ENCODE results near the gene PLAU. TPM values are rescaled to one million over a fixed set of nuclear protein-coding genes. Genes with fewer than 3 reads are reported as not detected.

The PLAU gene
- total and polyA plus RNA-seq, 2 experiments from 2014 or later, result 13.3 to 17.5 TPM

DNA sequence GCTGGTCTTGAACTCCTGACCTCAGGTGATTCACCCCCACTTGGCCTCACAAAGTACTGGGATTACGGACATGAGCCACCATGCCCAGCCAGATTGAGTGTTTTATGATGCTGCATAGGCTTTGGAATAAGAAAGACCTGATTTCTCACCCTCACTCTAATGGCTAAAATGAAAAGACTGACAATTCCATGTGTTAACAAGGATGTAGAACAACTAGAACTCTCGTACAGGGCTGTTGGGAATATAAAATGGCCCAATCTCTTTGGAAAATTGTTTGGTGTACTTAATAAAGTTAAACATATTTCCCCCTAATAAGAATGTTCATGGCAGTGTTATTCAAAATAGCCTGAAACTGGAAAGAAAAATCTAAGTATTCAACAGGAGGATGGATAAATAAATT, 43.8 kb downstream of the PLAU start (continued):
- TF ChIP-seq, protein P1, sequence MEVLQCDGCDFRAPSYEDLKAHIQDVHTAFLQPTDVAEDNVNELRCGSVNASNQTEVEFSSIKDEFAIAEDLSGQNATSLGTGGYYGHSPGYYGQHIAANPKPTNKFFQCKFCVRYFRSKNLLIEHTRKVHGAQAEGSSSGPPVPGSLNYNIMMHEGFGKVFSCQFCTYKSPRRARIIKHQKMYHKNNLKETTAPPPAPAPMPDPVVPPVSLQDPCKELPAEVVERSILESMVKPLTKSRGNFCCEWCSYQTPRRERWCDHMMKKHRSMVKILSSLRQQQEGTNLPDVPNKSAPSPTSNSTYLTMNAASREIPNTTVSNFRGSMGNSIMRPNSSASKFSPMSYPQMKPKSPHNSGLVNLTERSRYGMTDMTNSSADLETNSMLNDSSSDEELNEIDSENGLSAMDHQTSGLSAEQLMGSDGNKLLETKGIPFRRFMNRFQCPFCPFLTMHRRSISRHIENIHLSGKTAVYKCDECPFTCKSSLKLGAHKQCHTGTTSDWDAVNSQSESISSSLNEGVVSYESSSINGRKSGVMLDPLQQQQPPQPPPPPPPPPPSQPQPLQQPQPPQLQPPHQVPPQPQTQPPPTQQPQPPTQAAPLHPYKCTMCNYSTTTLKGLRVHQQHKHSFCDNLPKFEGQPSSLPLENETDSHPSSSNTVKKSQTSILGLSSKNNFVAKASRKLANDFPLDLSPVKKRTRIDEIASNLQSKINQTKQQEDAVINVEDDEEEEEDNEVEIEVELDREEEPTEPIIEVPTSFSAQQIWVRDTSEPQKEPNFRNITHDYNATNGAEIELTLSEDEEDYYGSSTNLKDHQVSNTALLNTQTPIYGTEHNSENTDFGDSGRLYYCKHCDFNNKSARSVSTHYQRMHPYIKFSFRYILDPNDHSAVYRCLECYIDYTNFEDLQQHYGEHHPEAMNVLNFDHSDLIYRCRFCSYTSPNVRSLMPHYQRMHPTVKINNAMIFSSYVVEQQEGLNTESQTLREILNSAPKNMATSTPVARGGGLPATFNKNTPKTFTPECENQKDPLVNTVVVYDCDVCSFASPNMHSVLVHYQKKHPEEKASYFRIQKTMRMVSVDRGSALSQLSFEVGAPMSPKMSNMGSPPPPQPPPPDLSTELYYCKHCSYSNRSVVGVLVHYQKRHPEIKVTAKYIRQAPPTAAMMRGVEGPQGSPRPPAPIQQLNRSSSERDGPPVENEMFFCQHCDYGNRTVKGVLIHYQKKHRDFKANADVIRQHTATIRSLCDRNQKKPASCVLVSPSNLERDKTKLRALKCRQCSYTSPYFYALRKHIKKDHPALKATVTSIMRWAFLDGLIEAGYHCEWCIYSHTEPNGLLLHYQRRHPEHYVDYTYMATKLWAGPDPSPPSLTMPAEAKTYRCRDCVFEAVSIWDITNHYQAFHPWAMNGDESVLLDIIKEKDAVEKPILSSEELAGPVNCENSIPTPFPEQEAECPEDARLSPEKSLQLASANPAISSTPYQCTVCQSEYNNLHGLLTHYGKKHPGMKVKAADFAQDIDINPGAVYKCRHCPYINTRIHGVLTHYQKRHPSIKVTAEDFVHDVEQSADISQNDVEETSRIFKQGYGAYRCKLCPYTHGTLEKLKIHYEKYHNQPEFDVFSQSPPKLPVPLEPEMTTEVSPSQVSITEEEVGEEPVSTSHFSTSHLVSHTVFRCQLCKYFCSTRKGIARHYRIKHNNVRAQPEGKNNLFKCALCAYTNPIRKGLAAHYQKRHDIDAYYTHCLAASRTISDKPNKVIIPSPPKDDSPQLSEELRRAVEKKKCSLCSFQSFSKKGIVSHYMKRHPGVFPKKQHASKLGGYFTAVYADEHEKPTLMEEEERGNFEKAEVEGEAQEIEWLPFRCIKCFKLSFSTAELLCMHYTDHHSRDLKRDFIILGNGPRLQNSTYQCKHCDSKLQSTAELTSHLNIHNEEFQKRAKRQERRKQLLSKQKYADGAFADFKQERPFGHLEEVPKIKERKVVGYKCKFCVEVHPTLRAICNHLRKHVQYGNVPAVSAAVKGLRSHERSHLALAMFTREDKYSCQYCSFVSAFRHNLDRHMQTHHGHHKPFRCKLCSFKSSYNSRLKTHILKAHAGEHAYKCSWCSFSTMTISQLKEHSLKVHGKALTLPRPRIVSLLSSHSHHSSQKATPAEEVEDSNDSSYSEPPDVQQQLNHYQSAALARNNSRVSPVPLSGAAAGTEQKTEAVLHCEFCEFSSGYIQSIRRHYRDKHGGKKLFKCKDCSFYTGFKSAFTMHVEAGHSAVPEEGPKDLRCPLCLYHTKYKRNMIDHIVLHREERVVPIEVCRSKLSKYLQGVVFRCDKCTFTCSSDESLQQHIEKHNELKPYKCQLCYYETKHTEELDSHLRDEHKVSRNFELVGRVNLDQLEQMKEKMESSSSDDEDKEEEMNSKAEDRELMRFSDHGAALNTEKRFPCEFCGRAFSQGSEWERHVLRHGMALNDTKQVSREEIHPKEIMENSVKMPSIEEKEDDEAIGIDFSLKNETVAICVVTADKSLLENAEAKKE (CRISPR knock-in tag; IDR thresholded peaks at IDR 0.05), result no peak
- TF ChIP-seq CREB1 (CRISPR knock-in tag; IDR thresholded peaks at IDR 0.05; ENCODE audit: low read depth) (no peak), EZH2phosphoT487 (IDR thresholded peaks at IDR 0.05; ENCODE audit: unreplicated experiment) (no peak), NANOG (IDR thresholded peaks at IDR 0.05; ENCODE audit: borderline replicate concordance) (no peak), EZH2 (IDR thresholded peaks at IDR 0.05; ENCODE audit: low read depth, unreplicated experiment) (no peak), ETS1 (IDR thresholded peaks at IDR 0.05) (no peak), REST (IDR thresholded peaks at IDR 0.05; ENCODE audit: unreplicated experiment) (no peak), ZNF331 (CRISPR knock-in tag; IDR thresholded peaks at IDR 0.05; ENCODE audit: low read depth) (no peak)
